ENCODE measurements around the gene EP400.

EP400 gene

DNA sequence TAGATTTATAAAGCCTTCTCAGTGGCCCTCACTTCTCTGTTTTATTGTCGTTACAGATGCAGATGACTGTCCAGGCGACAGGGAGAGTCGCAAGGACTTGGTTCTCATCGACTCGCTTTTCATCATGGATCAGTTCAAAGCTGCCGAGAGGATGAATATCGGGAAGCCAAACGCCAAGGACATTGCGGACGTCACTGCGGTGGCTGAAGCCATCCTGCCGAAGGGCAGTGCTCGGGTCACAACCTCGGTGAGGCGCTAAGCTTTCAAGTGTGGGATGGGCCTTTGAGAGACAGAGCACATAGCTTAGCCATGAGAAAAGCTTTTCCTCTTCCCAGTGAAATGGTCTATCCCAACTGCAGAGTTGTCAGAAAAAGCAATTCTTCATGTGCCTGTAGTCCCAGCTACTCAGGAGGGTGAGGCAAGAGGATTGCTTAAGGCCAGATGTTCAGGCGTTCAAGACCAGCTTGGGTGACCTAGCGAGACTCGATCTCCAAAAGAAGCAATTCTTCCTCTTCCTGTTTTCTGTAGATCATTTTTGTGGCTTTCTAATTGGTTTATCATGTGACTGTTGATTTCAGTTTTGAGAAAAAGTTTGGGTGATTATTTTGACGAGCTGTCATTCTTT lies 56.4 kb downstream of the EP400 start:
- H3K27ac ChIP-seq (ENCODE audit: low read depth, low read length) = no peak overlapping the region
- H3K27me3 ChIP-seq (ENCODE audit: control insufficient read depth in 1 of 2, insufficient read depth in 2 of 2, low read length in 2 of 2) = no peaks in the 10 kb centered on the region
- peaks cover 34% of the 10 kb centered on the region for H3K36me3 ChIP-seq (ENCODE audit: insufficient read depth, low read length)
- H3K9ac ChIP-seq (ENCODE audit: low read length) = no peak overlapping the region
- no peaks in the 10 kb centered on the region for H3K4me1 ChIP-seq (ENCODE audit: insufficient read depth, low read length)
- no peak overlapping the region for H3K4me3 ChIP-seq (ENCODE audit: low read depth in 1 of 2, low read length in 2 of 2)
- no peaks in the 10 kb centered on the region for H3K9me3 ChIP-seq (ENCODE audit: low read length)

DNA sequence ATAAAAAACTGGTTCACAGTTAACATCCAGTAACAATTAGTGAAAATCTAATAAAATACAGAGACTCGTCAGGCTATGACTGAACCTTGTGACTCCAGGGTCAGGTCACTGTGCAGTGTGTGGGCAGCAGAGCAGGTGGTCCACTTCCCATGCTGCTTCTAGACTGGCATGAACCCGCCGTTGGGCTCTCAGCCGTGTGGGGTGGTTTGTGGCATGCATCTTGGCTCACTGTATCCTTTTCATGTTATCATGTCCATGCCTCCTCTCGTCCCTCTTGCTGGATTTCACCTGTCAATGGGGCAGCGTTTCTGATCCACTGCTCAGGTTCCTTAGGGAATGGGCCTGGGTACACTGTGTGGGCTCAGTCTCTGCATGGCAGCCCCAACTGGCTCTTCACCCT lies 57.3 kb downstream of the EP400 start:
- Histone ChIP-seq H3K36me3 (ENCODE audit: insufficient read depth, low read length) (peaks cover 43% of the 10 kb centered on the region), H3K4me3 (ENCODE audit: low read depth in 1 of 2, low read length in 2 of 2) (no peak overlapping the region), H3K4me1 (ENCODE audit: insufficient read depth, low read length) (no peaks in the 10 kb centered on the region), H3K9me3 (ENCODE audit: low read length) (no peaks in the 10 kb centered on the region), H3K27ac (ENCODE audit: low read depth, low read length) (no peak overlapping the region), H3K27me3 (ENCODE audit: control insufficient read depth in 1 of 2, insufficient read depth in 2 of 2, low read length in 2 of 2) (no peaks in the 10 kb centered on the region), H3K9ac (ENCODE audit: low read length) (no peak overlapping the region)

DNA sequence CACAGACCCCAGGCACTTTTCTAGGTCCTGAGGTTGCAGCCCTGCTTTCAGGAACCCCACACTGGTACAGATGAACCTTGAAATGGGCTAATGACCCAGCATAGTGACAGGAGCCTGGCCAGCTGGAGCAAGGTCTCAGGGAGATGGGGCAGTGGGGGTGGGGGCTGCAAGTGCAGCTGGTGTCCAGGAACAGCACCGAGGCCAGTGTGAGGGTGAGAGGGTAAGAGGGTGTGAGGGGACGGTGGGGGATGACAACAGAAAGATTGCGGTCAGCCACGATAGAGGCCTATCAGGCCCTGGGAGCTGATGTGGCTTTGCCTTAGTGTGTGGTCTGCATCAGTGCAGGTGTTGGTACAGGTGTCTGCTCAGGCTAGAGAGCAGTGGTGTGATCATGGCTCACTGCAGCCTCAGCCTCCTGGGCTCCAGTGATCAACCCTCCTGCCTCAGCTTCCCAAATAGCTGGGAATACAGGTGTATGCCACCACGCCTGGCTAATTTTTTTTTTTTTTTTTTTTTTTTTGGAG lies 59.7 kb downstream of the EP400 start:
- H3K27ac ChIP-seq (ENCODE audit: low read depth, low read length) = no peak overlapping the region
- no peak overlapping the region for H3K4me3 ChIP-seq (ENCODE audit: low read depth in 1 of 2, low read length in 2 of 2)
- no peaks in the 10 kb centered on the region for H3K9me3 ChIP-seq (ENCODE audit: low read length)
- no peaks in the 10 kb centered on the region for H3K4me1 ChIP-seq (ENCODE audit: insufficient read depth, low read length)
- peaks cover 66% of the 10 kb centered on the region for H3K36me3 ChIP-seq (ENCODE audit: insufficient read depth, low read length)
- H3K27me3 ChIP-seq (ENCODE audit: control insufficient read depth in 1 of 2, insufficient read depth in 2 of 2, low read length in 2 of 2) = no peaks in the 10 kb centered on the region
- no peak overlapping the region for H3K9ac ChIP-seq (ENCODE audit: low read length)

DNA sequence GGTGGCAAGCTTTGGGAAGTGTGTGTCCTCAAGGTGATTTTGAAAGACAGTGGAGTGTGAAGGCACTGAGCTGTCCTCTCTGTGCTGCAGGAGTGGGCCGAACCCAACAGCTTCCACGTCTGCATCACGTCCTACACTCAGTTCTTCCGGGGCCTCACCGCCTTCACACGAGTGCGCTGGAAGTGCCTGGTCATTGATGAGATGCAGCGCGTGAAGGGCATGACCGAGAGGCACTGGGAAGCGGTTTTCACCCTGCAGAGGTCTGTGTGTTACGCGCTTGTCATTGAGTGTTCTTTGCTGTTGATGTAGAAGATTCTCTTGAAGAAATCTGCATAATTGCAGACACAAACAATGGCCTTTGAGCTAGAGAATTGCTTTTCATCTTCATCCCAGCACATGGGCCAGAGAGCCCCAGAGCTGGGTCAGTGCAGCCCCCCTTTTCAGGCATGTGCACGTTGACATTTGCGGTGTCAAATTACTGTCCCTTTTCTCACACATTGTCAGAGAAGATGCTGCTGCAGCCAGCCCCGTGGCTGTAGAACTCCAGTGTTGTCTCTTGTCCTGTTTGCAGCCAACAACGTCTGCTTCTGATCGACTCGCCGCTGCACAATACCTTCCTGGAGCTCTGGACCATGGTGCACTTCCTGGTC lies 63.3 kb downstream of the EP400 start:
- peaks cover 69% of the 10 kb centered on the region for H3K36me3 ChIP-seq (ENCODE audit: insufficient read depth, low read length)
- H3K9ac ChIP-seq (ENCODE audit: low read length) = no peak overlapping the region
- no peaks in the 10 kb centered on the region for H3K9me3 ChIP-seq (ENCODE audit: low read length)

DNA sequence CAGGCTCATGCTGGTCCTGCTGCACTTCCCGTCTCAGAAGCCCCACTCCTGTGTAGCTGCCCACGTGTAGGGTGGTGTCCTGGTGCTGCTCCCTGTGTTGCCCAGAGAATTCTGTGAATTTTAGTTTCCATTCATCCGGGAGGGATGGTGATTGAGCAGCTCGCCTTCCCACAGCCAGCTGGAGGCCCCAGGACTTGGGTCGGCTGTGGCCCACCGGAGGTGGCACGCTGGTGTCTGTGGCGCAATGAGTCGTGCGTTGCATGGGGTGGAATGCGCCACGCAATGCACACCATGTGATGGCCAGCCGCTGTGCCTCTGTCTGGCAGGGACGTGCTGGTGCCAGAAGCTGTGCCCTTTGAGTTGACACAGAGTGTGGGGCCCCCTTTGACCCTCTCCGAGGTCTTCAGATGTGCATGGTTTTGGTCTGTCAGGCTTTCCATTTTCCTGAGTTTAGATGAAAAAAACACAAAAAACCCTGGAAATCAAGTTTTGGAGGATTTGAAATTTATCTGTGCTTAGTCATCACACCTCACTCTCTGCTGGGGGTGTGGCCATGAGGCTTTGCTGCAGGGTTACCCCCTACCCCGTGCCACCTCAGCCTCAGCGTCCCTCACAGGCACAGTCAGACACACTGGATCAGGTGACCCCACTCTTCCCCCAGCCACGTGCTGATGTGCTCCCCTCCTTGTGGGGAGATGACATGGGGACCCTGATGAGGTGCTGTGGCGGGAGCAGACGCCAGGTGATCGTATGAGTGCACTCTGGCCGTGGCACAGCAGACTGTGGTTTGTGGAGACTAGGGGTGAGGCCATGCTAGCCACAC lies 64.6 kb downstream of the EP400 start:
- H3K27me3 ChIP-seq (ENCODE audit: control insufficient read depth in 1 of 2, insufficient read depth in 2 of 2, low read length in 2 of 2) = no peaks in the 10 kb centered on the region
- no peaks in the 10 kb centered on the region for H3K9me3 ChIP-seq (ENCODE audit: low read length)
- H3K4me3 ChIP-seq (ENCODE audit: low read depth in 1 of 2, low read length in 2 of 2) = no peak overlapping the region
- no peaks in the 10 kb centered on the region for H3K4me1 ChIP-seq (ENCODE audit: insufficient read depth, low read length)
- no peak overlapping the region for H3K9ac ChIP-seq (ENCODE audit: low read length)
- H3K36me3 ChIP-seq (ENCODE audit: insufficient read depth, low read length) = peaks cover 79% of the 10 kb centered on the region
- H3K27ac ChIP-seq (ENCODE audit: low read depth, low read length) = no peak overlapping the region

More for the DNA sequence above, 63.3 kb downstream of the EP400 start:
- Histone ChIP-seq H3K27ac (ENCODE audit: low read depth, low read length) (no peak overlapping the region), H3K27me3 (ENCODE audit: control insufficient read depth in 1 of 2, insufficient read depth in 2 of 2, low read length in 2 of 2) (no peaks in the 10 kb centered on the region), H3K4me1 (ENCODE audit: insufficient read depth, low read length) (no peaks in the 10 kb centered on the region), H3K4me3 (ENCODE audit: low read depth in 1 of 2, low read length in 2 of 2) (no peak overlapping the region)

DNA sequence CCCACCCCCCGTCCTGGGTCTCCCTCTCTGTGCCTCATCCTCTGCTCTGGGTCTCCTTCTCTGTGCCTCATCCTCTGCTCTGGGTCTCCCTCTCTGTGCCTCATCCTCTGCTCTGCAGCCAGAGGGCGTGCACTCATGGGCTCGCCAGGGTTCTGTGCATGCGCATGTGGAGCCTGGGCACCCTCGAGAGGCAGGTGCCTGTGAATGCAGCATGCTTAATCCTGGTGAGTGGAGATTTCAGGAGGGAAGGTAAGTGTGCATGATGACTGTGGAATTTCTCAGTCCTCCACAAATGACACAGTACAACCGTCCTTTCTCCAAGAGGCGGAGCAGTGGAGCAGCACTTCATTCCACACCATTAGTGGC lies 65.2 kb downstream of the EP400 start:
- Histone ChIP-seq H3K27ac (ENCODE audit: low read depth, low read length) (no peak overlapping the region), H3K9me3 (ENCODE audit: low read length) (no peaks in the 10 kb centered on the region), H3K36me3 (ENCODE audit: insufficient read depth, low read length) (peaks cover 81% of the 10 kb centered on the region), H3K4me3 (ENCODE audit: low read depth in 1 of 2, low read length in 2 of 2) (no peak overlapping the region), H3K27me3 (ENCODE audit: control insufficient read depth in 1 of 2, insufficient read depth in 2 of 2, low read length in 2 of 2) (no peaks in the 10 kb centered on the region), H3K4me1 (ENCODE audit: insufficient read depth, low read length) (no peaks in the 10 kb centered on the region), H3K9ac (ENCODE audit: low read length) (no peak overlapping the region)

DNA sequence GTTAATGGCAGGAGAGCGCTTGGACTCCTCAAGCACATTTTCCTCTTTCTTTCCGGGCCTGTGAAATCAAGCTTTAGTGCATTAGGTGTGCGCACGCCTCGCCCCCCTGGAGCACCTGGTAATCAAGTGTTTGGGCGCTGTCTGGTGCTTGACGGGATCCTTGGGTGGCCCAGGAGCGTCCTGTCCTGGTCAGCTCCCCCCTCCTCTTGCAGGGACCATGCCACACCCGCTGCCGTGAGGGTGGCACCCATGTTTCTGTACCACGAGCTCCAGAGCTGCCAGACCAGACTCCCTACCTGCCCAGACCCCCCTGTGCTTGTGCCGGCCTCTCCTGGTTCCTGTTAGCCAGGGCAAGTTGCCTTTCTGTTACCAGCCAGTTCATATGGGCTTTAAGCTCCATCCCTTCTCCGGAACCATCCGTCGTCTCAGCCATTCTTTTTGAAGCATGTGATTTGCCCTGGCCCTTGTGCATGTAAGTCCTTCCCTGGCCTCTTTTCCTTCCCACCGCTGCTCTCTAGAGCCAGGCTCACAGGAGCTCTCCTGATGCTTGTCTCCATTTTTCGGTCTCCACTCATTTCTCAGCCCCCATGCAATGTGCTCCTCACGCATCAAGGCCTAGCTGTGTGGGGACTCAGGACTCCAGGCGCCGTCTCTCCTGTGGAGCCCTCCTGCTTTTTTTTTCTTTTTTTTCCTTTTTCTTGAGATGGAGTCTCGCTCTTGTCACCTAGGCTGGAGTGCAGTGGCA lies 66.1 kb downstream of the EP400 start:
- H3K27me3 ChIP-seq (ENCODE audit: control insufficient read depth in 1 of 2, insufficient read depth in 2 of 2, low read length in 2 of 2) = no peaks in the 10 kb centered on the region
- no peak overlapping the region for H3K27ac ChIP-seq (ENCODE audit: low read depth, low read length)
- peaks cover 88% of the 10 kb centered on the region for H3K36me3 ChIP-seq (ENCODE audit: insufficient read depth, low read length)
- H3K4me3 ChIP-seq (ENCODE audit: low read depth in 1 of 2, low read length in 2 of 2) = no peak overlapping the region
- H3K9me3 ChIP-seq (ENCODE audit: low read length) = no peaks in the 10 kb centered on the region
- no peak overlapping the region for H3K9ac ChIP-seq (ENCODE audit: low read length)
- H3K4me1 ChIP-seq (ENCODE audit: insufficient read depth, low read length) = no peaks in the 10 kb centered on the region

DNA sequence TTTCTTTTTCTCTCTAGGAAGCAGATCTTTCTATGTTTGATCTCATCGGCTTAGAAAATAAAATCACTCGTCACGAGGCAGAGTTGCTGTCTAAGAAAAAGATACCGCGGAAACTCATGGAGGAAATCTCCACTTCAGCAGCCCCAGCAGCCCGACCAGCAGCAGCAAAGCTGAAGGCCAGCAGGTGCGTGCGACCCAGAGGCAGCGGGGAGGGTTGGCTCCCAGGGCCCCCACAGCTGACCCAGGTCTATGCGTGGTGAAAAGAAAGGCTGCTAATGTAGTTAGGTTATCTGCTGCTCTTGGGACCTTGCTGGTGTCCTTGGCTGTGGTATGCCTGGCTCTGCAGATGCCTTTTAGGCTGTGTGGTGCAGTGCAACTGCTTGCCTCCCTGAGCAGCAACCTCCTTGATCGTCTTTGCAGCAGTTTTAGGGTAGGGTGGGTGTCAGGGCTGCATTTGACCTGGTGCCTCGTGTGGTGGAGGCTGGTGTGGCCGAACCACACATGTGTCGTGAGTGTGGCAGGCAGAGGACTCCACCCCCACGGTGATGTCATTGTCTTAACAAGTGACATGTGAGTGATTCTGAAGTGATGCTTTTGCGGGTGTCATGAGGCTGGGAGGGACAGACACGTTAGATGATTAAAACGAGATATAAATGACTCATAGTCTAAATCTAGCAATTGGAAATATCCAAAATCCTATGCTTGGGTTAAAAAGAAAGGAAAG lies 68.6 kb downstream of the EP400 start:
- Histone ChIP-seq H3K4me1 (ENCODE audit: insufficient read depth, low read length) (no peaks in the 10 kb centered on the region), H3K36me3 (ENCODE audit: insufficient read depth, low read length) (peaks cover 68% of the 10 kb centered on the region), H3K27ac (ENCODE audit: low read depth, low read length) (no peak overlapping the region), H3K4me3 (ENCODE audit: low read depth in 1 of 2, low read length in 2 of 2) (no peak overlapping the region), H3K9ac (ENCODE audit: low read length) (no peak overlapping the region), H3K27me3 (ENCODE audit: control insufficient read depth in 1 of 2, insufficient read depth in 2 of 2, low read length in 2 of 2) (no peaks in the 10 kb centered on the region), H3K9me3 (ENCODE audit: low read length) (no peaks in the 10 kb centered on the region)

DNA sequence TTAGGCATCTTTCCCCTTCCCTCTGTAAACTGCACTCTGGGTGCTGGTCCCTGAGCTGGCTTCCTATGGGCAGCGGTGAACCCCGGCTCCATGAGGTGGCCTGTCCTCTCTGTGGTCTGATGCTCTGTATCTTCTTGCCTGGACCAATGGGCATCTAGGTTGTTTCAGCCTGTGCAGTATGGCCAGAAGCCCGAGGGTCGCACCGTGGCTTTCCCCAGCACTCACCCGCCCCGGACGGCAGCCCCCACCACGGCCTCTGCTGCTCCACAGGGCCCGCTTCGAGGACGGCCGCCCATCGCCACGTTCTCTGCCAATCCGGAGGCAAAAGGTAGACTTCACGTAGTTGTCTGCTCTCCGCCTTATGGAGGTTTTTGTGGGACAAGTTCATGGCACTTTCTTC lies 70.1 kb downstream of the EP400 start:
- no peak overlapping the region for H3K27ac ChIP-seq (ENCODE audit: low read depth, low read length)
- no peak overlapping the region for H3K4me3 ChIP-seq (ENCODE audit: low read depth in 1 of 2, low read length in 2 of 2)
- H3K4me1 ChIP-seq (ENCODE audit: insufficient read depth, low read length) = no peaks in the 10 kb centered on the region
- H3K36me3 ChIP-seq (ENCODE audit: insufficient read depth, low read length) = peaks cover 68% of the 10 kb centered on the region
- H3K9ac ChIP-seq (ENCODE audit: low read length) = no peak overlapping the region
- H3K27me3 ChIP-seq (ENCODE audit: control insufficient read depth in 1 of 2, insufficient read depth in 2 of 2, low read length in 2 of 2) = no peaks in the 10 kb centered on the region
- H3K9me3 ChIP-seq (ENCODE audit: low read length) = no peaks in the 10 kb centered on the region

DNA sequence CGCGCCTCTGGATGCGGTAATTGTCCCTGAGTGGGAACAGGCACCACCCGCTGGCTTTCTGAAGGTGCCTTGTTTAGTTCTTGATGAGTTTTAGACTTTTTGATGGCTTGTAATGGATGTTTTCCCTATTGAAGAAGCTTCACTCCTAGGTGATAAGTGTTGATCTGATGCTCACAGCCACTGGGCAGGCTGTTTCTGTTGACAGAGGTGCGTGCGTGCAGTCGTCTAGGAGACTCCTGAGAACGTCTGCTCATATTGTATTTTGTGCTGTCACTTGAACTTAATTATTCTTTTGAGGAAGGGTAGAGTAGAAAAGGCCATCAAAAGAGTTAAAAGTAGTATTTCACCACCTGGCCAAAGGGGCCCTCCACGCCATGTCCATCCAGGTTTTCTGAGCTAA lies 70.5 kb downstream of the EP400 start:
- Histone ChIP-seq H3K27me3 (ENCODE audit: control insufficient read depth in 1 of 2, insufficient read depth in 2 of 2, low read length in 2 of 2) (no peaks in the 10 kb centered on the region), H3K4me3 (ENCODE audit: low read depth in 1 of 2, low read length in 2 of 2) (no peak overlapping the region), H3K27ac (ENCODE audit: low read depth, low read length) (no peak overlapping the region), H3K9me3 (ENCODE audit: low read length) (no peaks in the 10 kb centered on the region), H3K4me1 (ENCODE audit: insufficient read depth, low read length) (no peaks in the 10 kb centered on the region), H3K9ac (ENCODE audit: low read length) (no peak overlapping the region), H3K36me3 (ENCODE audit: insufficient read depth, low read length) (peaks cover 68% of the 10 kb centered on the region)
